Kidney (tissue), 14 donors: ENCODE measurements around the gene GRIA1. TPM values are rescaled to one million over a fixed set of nuclear protein-coding genes. Genes with fewer than 3 reads are reported as not detected.

Source experiments
- DNase-seq, 5 donors: peaks; one replicate each; pipeline ENCODE4 v3.0.0-alpha.2; 2013 to 2020
- FAIRE-seq: peaks from 2 replicates; lab custom pipeline; 2012; peaks lifted over from hg19 to GRCh38; lab: Jason Lieb, UNC
- H3K27ac ChIP-seq, 2 donors: one replicate each; pipeline ENCODE4 v1.7.0; 2013; ENCODE audit warnings: low read depth in 2 of 2, low read length in 2 of 2, inconsistent platforms in 1 of 2
- H3K27me3 ChIP-seq: one replicate; pipeline ENCODE4 v1.7.1; 2013; ENCODE audit warnings: low read length, inconsistent platforms; ENCODE audit not compliant: control insufficient read depth, insufficient read depth
- H3K36me3 ChIP-seq, 3 donors: one replicate each; pipeline versions ENCODE4 v1.7.0 to v1.7.1; 2013; ENCODE audit warnings: low read length in 3 of 3, control low read depth in 1 of 3, inconsistent platforms in 1 of 3; ENCODE audit not compliant: insufficient read depth in 3 of 3, control insufficient read depth in 2 of 3
- H3K4me1 ChIP-seq, 3 donors: one replicate each; pipeline versions ENCODE4 v1.7.0 to v1.7.1; 2013; ENCODE audit warnings: low read length in 3 of 3, inconsistent platforms in 1 of 3, low read depth in 1 of 3; ENCODE audit not compliant: control insufficient read depth in 2 of 3, insufficient read depth in 2 of 3
- H3K4me3 ChIP-seq, 3 donors: one replicate each; pipeline versions ENCODE4 v1.7.0 to v1.8.1; 2013; ENCODE audit warnings: low read length in 3 of 3, control low read depth in 1 of 3, inconsistent platforms in 1 of 3
- H3K9ac ChIP-seq, 3 donors: one replicate each; pipeline versions ENCODE4 v1.7.0 to v1.7.1; 2013; ENCODE audit warnings: low read length in 3 of 3, control low read depth in 1 of 3, inconsistent platforms in 1 of 3
- H3K9me3 ChIP-seq, 3 donors: one replicate each; pipeline versions ENCODE4 v1.7.0 to v1.7.1; 2013; ENCODE audit warnings: low read length in 3 of 3, control low read depth in 1 of 3, inconsistent platforms in 1 of 3; ENCODE audit not compliant: control insufficient read depth in 2 of 3, insufficient read depth in 1 of 3
- CTCF ChIP-seq: IDR thresholded peaks from 3 replicates; pipeline ENCODE4 v1.5.1; 2012; ENCODE audit warnings: mild to moderate bottlenecking, moderate library complexity, borderline replicate concordance; ENCODE audit not compliant: insufficient read depth; ENCODE audit errors: extremely low read depth
- intact Hi-C: fragments of 100-400 bp; cut with DNase I; formaldehyde crosslinking; loops from one replicate; pipeline ENCODE4 v1.11.1; 2022
- polyA plus RNA-seq: library from polyadenylated mRNA; stranded (reverse); fragments of 350-450 nt; fragmentation: Illumina TruSeq; extraction: RNeasy Lipid Tissue Mini Kit (QIAGEN cat#74804); gene quantifications from one replicate; pipeline ENCODE4 v1.2.3, GENCODE V29; 2014; ENCODE audit warnings: low read depth, low replicate concordance; ENCODE audit not compliant: insufficient read depth
- total RNA-seq: library from RNA; stranded (reverse); fragmentation: NEBNext Ultra II Directional; extraction: Animal tissue kit (Norgen Biotek cat#: 25700); gene quantifications from one replicate; pipeline ENCODE4 v1.2.1, GENCODE V29; 2021
- donor health status: control.
- donor health status: control.
- donor health status: control.
- donor health status: control.
- donor health status: control.
- donor health status: DM: yes; HTN: yes; CAD: no.
- donor health status: Normal renal cell carcinoma (clear cell type).

Gene GRIA1
- total and polyA plus RNA-seq, 2 donors from 2014 or later, result 0.50 TPM; not detected in 1

- no peaks in the 10 kb centered on the region for H3K4me1 ChIP-seq
- H3K9ac ChIP-seq, result no peak overlapping the region
- intact Hi-C loops, result no loop called here
- H3K9me3 ChIP-seq, result no peaks in the 10 kb centered on the region
- no peak for TF ChIP-seq CTCF
- no peak for FAIRE-seq
- no peaks in the 10 kb centered on the region for H3K36me3 ChIP-seq
- H3K4me3 ChIP-seq, result no peak overlapping the region
- H3K27ac ChIP-seq, result no peak overlapping the region
- no peaks in the 10 kb centered on the region for H3K27me3 ChIP-seq
- DNase-seq, result no peak
Observed at GRCh38 chr5:153520137-153520536, 29.7 kb downstream of the GRIA1 start.

DNA sequence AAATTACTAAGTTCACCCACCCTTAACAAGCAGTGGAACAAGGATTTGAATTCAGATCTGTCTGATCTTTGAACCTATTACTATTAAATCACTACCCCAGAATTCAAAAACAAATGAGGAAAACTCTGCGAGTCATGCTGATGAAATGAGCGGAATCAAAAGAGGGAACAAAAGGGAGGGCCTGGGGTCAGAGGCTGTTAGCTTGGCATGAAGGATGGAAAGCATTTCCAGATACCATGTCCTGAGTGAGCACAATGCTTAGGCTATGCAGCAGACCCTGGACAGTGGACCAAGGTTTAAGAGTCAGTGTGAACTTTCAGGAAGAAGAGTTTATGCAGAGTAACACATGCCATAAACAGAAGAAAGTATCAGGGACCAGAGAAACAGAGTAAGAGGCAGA, 30.5 kb downstream of the GRIA1 start:
- Histone ChIP-seq H3K36me3 (no peaks in the 10 kb centered on the region), H3K9ac (no peak overlapping the region), H3K4me3 (no peak overlapping the region), H3K9me3 (no peaks in the 10 kb centered on the region), H3K27me3 (no peaks in the 10 kb centered on the region), H3K4me1 (no peaks in the 10 kb centered on the region), H3K27ac (no peak overlapping the region)
- FAIRE-seq (no peak), DNase-seq (no peak)
- intact Hi-C loops, result no loop called here
- TF ChIP-seq CTCF, result no peak

DNA sequence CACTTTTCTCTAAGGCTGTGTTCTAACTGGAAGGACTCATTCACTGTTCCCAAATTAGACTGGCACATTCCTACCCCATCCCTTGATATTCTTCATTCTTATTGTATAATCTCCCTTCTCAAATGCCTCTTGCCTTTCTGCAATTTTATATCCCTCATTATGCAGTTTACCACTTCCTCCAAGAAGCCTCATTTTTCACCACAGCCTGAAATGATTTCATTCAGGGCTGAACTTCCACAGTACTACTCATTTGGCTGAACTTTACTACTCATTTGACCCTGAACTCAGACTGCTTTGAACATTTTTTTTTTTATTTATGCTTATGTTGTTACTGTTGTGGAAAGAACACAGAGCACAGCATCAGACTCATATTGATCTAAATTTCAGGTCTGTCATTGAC, 32.7 kb downstream of the GRIA1 start:
- Histone ChIP-seq H3K4me3 (no peak overlapping the region), H3K9me3 (no peaks in the 10 kb centered on the region), H3K36me3 (no peaks in the 10 kb centered on the region), H3K27me3 (no peaks in the 10 kb centered on the region), H3K9ac (no peak overlapping the region), H3K27ac (no peak overlapping the region), H3K4me1 (no peaks in the 10 kb centered on the region)
- DNase-seq (no peak), FAIRE-seq (no peak)
- no peak for TF ChIP-seq CTCF
- intact Hi-C loops, result no loop called here

GRCh38 chr5:153523831-153524230, 33.4 kb downstream of the GRIA1 start:
- no peak for TF ChIP-seq CTCF
- Histone ChIP-seq H3K27ac (no peak overlapping the region), H3K27me3 (no peaks in the 10 kb centered on the region), H3K36me3 (no peaks in the 10 kb centered on the region), H3K9ac (no peak overlapping the region), H3K4me3 (no peak overlapping the region), H3K4me1 (no peaks in the 10 kb centered on the region), H3K9me3 (no peaks in the 10 kb centered on the region)
- FAIRE-seq (no peak), DNase-seq (peak in 1 of 5 donors; percentile 73)
- intact Hi-C loops, result no loop called here
